Measurements from ENCODE around the gene NOVA1.

- TF ChIP-seq SRF (IDR thresholded peaks at IDR 0.05; ENCODE audit: low read depth) (no peak), EZH2phosphoT487 (IDR thresholded peaks at IDR 0.05; ENCODE audit: borderline replicate concordance) (no peak), TCF7L2 (IDR thresholded peaks at IDR 0.05; ENCODE audit: borderline replicate concordance, extremely low read depth, insufficient read depth, insufficient read length) (no peak), MAX (IDR thresholded peaks at IDR 0.05) (no peak), ZBTB33 (IDR thresholded peaks at IDR 0.05; ENCODE audit: extremely low read depth, insufficient replicate concordance, low read length) (no peak), POLR2A (IDR thresholded peaks at IDR 0.05; ENCODE audit: borderline replicate concordance, extremely low read depth, insufficient read depth, insufficient read length) (no peak), EZH2 (IDR thresholded peaks at IDR 0.05) (no peak), SIN3A (IDR thresholded peaks at IDR 0.05; ENCODE audit: low read depth) (no peak), SP1 (IDR thresholded peaks at IDR 0.05; ENCODE audit: low read depth) (no peak), POLR2AphosphoS5 (IDR thresholded peaks at IDR 0.05; ENCODE audit: low read depth, low read length) (no peak), JUND (IDR thresholded peaks at IDR 0.05) (no peak), RAD21 (IDR thresholded peaks at IDR 0.05; ENCODE audit: low read depth) (no peak), CEBPB (IDR thresholded peaks at IDR 0.05; ENCODE audit: low read depth) (no peak)
- TF ChIP-seq, protein P1, sequence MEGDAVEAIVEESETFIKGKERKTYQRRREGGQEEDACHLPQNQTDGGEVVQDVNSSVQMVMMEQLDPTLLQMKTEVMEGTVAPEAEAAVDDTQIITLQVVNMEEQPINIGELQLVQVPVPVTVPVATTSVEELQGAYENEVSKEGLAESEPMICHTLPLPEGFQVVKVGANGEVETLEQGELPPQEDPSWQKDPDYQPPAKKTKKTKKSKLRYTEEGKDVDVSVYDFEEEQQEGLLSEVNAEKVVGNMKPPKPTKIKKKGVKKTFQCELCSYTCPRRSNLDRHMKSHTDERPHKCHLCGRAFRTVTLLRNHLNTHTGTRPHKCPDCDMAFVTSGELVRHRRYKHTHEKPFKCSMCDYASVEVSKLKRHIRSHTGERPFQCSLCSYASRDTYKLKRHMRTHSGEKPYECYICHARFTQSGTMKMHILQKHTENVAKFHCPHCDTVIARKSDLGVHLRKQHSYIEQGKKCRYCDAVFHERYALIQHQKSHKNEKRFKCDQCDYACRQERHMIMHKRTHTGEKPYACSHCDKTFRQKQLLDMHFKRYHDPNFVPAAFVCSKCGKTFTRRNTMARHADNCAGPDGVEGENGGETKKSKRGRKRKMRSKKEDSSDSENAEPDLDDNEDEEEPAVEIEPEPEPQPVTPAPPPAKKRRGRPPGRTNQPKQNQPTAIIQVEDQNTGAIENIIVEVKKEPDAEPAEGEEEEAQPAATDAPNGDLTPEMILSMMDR (IDR thresholded peaks at IDR 0.05 in 2 of 3, conservative IDR thresholded peaks at IDR 0.05 in 1 of 3; ENCODE audit: borderline replicate concordance in 1 of 3, insufficient read depth in 1 of 3, low read depth in 2 of 3, low read length in 2 of 3): no peak
These were observed 70.7 kb downstream of the NOVA1 start for GRCh38 chr14:26527095-26527494.

Measured in HCT116 (cell line).